ENCODE results near the gene ACBD4.

ACBD4 gene

DNA sequence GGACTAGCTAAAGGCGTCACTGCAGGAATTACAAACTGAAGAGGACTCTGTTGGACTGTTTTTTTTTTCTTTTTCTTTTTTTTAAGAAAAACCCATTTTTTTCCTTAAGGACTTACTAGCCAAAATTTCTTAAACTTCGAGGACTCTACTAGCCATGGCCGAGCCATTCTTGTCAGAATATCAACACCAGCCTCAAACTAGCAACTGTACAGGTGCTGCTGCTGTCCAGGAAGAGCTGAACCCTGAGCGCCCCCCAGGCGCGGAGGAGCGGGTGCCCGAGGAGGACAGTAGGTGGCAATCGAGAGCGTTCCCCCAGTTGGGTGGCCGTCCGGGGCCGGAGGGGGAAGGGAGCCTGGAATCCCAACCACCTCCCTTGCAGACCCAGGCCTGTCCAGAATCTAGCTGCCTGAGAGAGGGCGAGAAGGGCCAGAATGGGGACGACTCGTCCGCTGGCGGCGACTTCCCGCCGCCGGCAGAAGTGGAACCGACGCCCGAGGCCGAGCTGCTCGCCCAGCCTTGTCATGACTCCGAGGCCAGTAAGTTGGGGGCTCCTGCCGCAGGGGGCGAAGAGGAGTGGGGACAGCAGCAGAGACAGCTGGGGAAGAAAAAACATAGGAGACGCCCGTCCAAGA, 13.7 kb downstream of the ACBD4 start:
- Histone ChIP-seq H3K36me3 (ENCODE audit: control insufficient read depth, low read length) (peaks cover 7% of the 10 kb centered on the region; the same call in 1 of the 2 replicates), H3K27ac (ENCODE audit: low read depth, low read length) (peak overlapping the region; percentile 21; the same call in 1 of the 2 replicates), H3F3A (ENCODE audit: control insufficient read depth, insufficient read depth) (peaks cover 18% of the 10 kb centered on the region), H3K4me3 (ENCODE audit: low read length) (peak overlapping the region; percentile 76), H3K9me3 (ENCODE audit: control insufficient read depth, insufficient read depth, low read length) (no peaks in the 10 kb centered on the region), H3K9me2 (replicated peaks; ENCODE audit: control insufficient read depth, low read length) (no peaks in the 10 kb centered on the region), H3K27me3 (ENCODE audit: control insufficient read depth, low read length) (peaks cover 21% of the 10 kb centered on the region), H3K79me2 (ENCODE audit: control insufficient read depth, low read length) (peaks cover 17% of the 10 kb centered on the region), H3K4me2 (ENCODE audit: low read length) (peak overlapping the region; percentile 78), H3K4me1 (ENCODE audit: control insufficient read depth, low read length) (peaks cover 45% of the 10 kb centered on the region), H4K20me1 (ENCODE audit: control insufficient read depth, insufficient read depth, low read depth, low read length) (peaks cover 11% of the 10 kb centered on the region)
- TF ChIP-seq, protein P1, sequence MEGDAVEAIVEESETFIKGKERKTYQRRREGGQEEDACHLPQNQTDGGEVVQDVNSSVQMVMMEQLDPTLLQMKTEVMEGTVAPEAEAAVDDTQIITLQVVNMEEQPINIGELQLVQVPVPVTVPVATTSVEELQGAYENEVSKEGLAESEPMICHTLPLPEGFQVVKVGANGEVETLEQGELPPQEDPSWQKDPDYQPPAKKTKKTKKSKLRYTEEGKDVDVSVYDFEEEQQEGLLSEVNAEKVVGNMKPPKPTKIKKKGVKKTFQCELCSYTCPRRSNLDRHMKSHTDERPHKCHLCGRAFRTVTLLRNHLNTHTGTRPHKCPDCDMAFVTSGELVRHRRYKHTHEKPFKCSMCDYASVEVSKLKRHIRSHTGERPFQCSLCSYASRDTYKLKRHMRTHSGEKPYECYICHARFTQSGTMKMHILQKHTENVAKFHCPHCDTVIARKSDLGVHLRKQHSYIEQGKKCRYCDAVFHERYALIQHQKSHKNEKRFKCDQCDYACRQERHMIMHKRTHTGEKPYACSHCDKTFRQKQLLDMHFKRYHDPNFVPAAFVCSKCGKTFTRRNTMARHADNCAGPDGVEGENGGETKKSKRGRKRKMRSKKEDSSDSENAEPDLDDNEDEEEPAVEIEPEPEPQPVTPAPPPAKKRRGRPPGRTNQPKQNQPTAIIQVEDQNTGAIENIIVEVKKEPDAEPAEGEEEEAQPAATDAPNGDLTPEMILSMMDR (IDR thresholded peaks at IDR 0.05; ENCODE audit: low read depth, low read length, poor library complexity, severe bottlenecking): peak; percentile 95
- TF ChIP-seq EZH2phosphoT487 (IDR thresholded peaks at IDR 0.05; ENCODE audit: borderline replicate concordance, low read length): no peak; the same call in 1 of the 2 replicates

DNA sequence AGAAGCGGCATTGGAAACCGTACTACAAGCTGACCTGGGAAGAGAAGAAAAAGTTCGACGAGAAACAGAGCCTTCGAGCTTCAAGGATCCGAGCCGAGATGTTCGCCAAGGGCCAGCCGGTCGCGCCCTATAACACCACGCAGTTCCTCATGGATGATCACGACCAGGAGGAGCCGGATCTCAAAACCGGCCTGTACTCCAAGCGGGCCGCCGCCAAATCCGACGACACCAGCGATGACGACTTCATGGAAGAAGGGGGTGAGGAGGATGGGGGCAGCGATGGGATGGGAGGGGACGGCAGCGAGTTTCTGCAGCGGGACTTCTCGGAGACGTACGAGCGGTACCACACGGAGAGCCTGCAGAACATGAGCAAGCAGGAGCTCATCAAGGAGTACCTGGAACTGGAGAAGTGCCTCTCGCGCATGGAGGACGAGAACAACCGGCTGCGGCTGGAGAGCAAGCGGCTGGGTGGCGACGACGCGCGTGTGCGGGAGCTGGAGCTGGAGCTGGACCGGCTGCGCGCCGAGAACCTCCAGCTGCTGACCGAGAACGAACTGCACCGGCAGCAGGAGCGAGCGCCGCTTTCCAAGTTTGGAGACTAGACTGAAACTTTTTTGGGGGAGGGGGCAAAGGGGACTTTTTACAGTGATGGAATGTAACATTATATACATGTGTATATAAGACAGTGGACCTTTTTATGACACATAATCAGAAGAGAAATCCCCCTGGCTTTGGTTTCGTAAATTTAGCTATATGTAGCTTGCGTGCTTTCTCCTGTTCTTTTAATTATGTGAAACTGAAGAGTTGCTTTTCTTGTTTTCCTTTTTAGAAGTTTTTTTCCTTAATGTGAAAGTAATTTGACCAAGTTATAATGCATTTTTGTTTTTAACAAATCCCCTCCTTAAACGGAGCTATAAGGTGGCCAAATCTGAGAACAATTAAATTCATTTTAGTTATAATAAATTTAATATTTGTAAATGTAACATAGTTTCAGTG, 14.5 kb downstream of the ACBD4 start:
- Histone ChIP-seq H3F3A (ENCODE audit: control insufficient read depth, insufficient read depth) (peaks cover 18% of the 10 kb centered on the region), H3K4me2 (ENCODE audit: low read length) (peak overlapping the region; percentile 78), H3K4me1 (ENCODE audit: control insufficient read depth, low read length) (peaks cover 40% of the 10 kb centered on the region), H4K20me1 (ENCODE audit: control insufficient read depth, insufficient read depth, low read depth, low read length) (peaks cover 11% of the 10 kb centered on the region), H3K9me3 (ENCODE audit: control insufficient read depth, insufficient read depth, low read length) (no peaks in the 10 kb centered on the region), H3K4me3 (ENCODE audit: low read length) (peak overlapping the region; percentile 76), H3K27ac (ENCODE audit: low read depth, low read length) (no peak overlapping the region), H3K27me3 (ENCODE audit: control insufficient read depth, low read length) (peaks cover 13% of the 10 kb centered on the region), H3K36me3 (ENCODE audit: control insufficient read depth, low read length) (peaks cover 7% of the 10 kb centered on the region; the same call in 1 of the 2 replicates), H3K79me2 (ENCODE audit: control insufficient read depth, low read length) (peaks cover 17% of the 10 kb centered on the region), H3K9me2 (replicated peaks; ENCODE audit: control insufficient read depth, low read length) (no peaks in the 10 kb centered on the region)
- TF ChIP-seq EZH2phosphoT487 (IDR thresholded peaks at IDR 0.05; ENCODE audit: borderline replicate concordance, low read length): no peak
- TF ChIP-seq, protein P1 (IDR thresholded peaks at IDR 0.05; ENCODE audit: low read depth, low read length, poor library complexity, severe bottlenecking): no peak

DNA sequence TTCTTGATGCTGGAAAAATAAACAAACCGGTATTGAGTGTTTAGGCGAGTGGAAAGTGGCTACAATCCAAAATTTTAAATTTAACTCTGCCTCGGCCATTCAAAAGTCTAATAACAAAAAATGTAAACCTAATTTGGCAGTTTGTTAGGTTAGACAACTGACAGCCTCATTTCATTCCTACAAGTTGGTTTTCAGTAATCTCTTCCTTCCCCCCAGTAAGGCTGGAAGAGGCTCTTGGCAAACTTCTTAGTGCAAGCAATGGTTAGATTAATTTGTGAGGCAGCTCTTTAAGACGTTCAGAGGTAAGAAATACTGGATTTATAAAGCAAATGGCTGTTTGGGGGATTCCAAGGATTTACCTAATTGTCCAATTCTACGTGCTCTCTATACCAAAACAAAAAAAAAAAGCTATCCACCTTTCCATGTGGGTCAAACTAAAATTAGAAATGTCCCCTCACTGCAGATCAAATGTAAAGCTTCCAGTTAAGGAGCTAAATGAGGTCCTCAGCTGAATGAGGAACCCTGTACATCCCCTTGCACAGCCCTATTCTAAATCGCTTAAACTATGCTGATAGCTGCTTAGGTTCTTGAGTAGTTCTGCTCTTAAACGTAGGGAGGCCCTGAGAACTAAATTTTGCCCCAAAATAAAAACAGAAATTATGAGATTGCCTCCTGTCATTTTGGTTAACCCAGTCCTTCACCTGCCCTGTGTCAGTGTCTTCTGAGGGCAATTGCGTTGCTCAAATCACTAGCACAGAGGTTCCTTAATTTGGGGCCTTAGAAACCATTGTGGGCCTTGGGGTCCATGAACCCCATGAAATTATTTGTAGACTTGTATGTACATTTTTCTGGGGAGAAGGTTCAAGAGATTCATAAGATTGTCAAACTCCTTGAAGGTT, 15.7 kb downstream of the ACBD4 start:
- Histone ChIP-seq H3K4me2 (ENCODE audit: low read length) (peak overlapping the region; percentile 78), H3K27me3 (ENCODE audit: control insufficient read depth, low read length) (peaks cover 8% of the 10 kb centered on the region; the same call in 1 of the 2 replicates), H3K27ac (ENCODE audit: low read depth, low read length) (no peak overlapping the region), H4K20me1 (ENCODE audit: control insufficient read depth, insufficient read depth, low read depth, low read length) (peaks cover 11% of the 10 kb centered on the region), H3F3A (ENCODE audit: control insufficient read depth, insufficient read depth) (peaks cover 18% of the 10 kb centered on the region), H3K4me1 (ENCODE audit: control insufficient read depth, low read length) (peaks cover 40% of the 10 kb centered on the region), H3K9me3 (ENCODE audit: control insufficient read depth, insufficient read depth, low read length) (no peaks in the 10 kb centered on the region), H3K79me2 (ENCODE audit: control insufficient read depth, low read length) (peaks cover 19% of the 10 kb centered on the region), H3K4me3 (ENCODE audit: low read length) (peak overlapping the region; percentile 29), H3K9me2 (replicated peaks; ENCODE audit: control insufficient read depth, low read length) (no peaks in the 10 kb centered on the region), H3K36me3 (ENCODE audit: control insufficient read depth, low read length) (peaks cover 7% of the 10 kb centered on the region; the same call in 1 of the 2 replicates)
- TF ChIP-seq, protein P1 (IDR thresholded peaks at IDR 0.05; ENCODE audit: low read depth, low read length, poor library complexity, severe bottlenecking): no peak

Measured in DOHH2 (cell line).